Activated CD4-positive, alpha-beta T cell treated with anti-CD3 and anti-CD28 coated beads for 4 hours (primary cell): ENCODE data around the gene NF1.
"Not testable (repeated sequence)": the region's sequence is repeated elsewhere in the genome, so short reads cannot be mapped to it uniquely, and the experiment has no call there.

Source experiments
- DNase-seq, 2 donors: peaks; one replicate each; pipeline ENCODE4 v3.0.0-alpha.2; 2020

NF1 gene

DNA sequence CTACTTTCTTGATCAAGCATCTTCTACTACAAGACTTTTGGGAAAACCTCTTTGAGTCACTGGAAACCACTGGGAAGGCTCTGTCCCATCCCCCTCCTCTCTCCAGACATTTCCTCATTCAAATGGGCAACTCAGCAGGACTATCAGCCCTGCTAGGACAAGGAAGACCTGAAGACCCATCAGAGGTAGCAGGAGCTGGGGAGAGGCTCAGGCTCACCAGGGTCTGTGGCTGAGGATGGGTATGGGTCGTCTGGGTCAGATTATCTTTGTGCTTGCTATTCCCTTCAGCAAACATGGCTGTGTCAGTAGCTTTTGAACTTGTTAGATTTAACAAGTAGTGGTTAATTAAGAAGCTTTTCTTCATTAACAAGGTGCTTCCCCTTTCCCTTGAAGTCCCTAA, 15.0 kb upstream of the NF1 start:
- no peak for DNase-seq

DNA sequence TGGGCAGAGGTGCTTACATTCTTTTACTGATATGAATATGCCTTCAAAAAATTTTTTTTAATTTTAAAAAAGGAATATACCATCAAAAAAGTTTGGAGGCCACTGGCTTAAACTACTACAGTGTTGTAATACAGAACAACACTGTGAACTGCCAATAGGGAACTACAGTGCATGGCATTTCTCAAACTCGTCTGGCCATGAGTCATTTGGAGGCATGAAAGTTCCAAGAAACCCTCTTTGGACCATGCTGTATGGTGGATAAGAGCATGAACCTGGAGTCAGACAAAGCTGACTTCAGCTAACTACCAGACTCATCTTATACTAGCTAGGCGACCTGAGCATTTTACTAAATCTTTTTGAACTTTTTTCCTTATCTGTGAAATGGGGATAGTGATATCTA, 9.2 kb upstream of the NF1 start:
- DNase-seq = no peak

DNA sequence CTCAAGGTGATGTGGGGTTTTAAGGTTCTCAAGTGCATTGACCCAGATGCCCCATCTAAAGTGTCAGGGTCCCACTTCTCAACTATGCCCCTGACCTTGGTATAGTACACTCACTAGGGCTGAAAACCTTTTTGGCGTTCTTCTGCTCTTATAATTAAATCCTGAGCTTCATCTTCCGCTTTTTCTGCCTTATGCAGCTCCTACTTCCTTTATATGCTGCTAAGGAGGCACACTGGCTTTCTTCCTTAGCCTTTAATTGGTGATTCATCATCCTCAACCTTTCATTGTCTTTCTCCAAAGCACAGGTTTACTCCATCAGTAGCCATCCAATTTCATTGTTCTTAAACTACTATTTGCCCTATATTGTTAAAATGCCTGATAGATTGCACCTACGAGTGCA, 5.3 kb upstream of the NF1 start:
- DNase-seq = no peak

DNA sequence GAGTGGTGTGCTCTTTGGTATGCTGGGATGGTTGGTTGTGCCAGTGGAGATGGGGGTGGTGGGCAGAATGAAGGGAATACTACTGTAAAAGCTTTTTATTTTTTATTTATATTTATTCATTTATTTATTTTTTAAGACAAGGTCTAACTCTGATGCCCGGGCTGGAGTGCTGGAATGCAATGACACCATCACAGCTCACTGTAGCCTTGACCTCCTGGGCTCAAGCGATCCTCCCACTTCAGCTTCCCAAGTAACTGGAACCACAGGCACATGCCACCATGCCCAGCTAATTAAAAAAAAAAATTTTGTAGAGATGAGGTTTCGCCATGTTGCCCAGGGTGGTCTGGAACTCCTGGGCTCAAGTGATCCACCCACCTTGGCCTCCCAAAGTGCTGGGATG, 4.1 kb upstream of the NF1 start:
- not testable (repeated sequence) for DNase-seq

DNA sequence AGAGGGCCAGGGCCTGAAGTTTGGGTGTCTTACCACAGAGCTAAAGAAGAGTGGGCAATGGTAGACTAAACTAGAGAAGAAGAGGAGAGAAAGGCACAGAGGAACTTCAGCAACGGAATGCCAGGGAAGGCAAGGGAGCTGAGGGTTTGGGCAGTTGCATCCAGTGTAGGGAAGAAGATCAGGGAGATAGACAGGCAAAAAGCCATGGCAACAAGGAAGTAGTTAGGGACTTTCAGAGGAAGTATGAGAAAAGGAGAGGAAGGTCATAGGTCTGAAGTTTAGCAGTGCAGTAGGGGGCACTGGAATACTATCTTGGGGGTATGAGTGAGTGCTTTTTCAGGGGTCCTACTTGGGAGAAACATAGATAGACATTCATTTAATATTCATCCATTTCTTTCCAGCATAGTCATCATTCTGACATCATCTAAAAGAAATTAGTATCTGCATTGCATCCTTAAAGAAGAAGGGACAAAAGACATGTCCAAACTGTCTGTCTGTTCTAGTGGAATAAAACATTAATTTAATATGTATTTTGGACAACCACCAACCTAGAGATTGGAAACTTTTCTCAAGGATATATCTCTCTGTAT, 2.2 kb upstream of the NF1 start:
- no peak for DNase-seq

DNA sequence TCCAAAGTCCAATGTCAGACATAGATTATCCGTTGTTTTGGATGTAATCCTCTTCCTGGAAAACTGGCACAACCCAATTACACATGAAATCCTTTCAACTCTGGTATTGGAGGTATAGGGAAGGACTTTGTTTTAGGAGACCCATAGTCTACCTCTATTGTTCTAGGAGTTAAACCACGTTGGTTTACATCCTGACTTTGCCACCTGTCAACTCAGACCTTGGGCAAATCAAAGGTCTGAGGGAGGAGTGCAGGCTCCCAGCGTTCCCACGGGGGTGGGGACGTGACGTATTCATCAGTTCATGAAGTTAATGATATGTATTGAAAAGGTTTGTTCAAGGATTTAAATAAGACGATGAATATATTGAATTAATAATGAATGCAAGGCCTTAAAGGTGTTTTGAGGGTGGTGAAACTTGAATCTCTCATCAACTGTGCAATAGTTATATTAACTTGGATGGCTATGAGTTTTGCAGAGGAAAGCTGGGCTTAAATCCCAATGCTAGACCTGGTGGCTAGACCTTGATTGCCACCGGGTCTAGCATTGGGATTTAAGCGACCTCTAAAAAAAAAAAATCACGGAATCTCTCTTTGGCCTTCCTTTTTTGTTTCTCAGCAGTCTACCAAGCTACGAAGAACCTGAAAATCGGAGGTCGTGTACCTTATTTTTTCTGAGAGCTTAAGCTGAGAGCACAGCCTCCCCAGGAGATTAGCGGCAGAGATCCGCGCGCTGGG, 744 bp upstream of the NF1 start:
- no peak for DNase-seq

DNA sequence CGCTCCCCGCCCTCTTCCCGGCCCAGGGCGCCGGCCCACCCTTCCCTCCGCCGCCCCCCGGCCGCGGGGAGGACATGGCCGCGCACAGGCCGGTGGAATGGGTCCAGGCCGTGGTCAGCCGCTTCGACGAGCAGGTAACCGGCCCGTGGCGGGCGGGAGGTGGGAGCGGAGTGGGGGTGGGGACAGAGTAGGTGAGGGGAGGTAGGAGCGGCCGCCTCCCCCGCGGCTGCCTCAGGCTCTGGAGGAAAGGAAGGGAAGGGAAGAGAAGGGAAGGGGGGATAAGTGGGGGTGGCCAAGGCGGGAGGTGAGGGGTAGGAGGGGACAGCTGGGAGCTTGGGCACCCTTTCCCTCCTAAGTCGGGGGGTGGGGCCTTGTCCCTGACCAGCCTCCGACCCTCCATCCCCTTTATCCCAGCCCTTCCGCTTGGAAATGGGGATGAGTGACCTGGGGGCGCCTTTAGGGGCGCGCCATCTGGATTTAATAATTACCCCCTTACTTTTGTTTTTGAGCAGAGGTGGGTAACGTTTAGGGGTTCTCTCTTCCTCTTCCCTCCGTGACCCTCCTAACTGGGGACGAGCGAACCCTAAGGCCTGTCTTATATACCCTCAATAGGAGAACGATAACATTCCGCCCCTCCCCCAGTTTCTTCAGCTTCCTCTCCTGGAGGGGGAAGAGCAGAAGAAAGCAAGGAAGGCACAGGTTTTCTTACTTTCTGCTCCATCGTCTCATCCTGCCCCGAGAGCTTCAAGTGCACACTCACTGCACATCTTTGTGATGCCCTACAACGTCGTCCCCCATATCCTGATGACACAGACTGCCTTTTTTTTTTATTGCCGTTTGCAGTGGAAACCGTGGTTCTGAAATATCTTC, 694 bp downstream of the NF1 start:
- DNase-seq = peak; percentile 7 to 14

DNA sequence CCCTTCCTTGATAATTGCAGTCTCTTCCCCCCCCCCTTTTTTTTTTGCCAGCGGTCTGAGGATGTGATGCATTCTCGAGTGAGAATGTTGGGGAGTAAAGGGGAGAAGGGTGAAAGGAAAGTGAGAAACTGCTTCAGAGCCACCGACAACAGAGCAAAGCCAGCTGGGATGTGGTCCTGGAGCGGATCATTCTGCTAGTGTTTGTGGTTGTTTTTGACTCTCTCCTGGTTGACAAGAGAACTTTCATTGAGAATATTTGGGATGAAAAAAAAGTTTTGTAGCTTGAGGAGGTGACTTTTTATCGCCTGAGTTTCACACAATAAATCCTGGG, 1.3 kb downstream of the NF1 start:
- no peak for DNase-seq

DNA sequence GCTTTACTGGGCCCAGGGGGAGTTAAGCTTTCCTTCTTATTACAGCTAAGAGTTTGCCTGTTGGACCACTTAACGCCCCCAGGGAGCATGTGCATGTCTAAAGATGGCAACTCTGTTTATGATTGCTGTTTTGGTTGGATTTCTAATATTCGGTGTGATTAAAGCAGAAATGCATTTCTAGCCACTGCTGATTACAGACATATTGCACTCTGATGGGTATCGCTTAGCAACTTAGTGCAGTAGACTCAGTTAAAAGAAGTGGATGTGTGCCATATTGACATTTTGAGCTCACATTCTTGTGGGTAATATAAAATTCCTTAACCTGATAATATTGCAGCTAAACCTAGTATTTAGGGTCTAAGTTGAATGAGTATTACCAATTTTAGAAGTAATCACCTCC, 4.2 kb downstream of the NF1 start:
- DNase-seq = no peak

DNA sequence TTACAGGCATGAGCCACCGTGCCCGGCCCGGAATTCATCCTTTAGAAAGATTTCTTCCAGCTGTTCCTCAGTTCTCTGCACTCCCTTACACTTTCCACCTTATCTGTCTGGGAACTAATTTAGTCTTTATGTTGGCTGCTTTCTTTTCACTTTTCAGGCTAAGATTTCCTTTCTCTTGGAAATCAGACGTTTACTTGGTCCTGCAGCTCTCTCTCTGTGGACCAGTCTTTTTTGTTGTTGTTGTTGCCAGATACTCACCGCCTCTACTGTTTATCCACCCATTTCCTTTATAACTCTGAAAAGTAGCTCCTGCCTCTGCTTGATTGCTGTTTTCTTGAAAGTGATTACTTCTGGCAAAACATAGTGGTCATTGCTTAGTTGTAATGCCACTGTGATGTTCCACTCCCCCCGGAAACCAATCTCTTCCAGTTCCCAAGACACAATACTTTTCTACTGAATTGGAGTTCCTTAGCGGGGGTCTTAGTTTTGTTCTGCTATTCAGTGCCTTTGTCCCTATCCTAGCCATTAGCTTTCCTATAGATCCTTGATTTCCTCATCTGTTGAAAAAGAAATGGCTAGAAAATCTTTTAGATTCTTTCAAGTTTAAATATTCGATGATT, 6.2 kb downstream of the NF1 start:
- DNase-seq = no peak

DNA sequence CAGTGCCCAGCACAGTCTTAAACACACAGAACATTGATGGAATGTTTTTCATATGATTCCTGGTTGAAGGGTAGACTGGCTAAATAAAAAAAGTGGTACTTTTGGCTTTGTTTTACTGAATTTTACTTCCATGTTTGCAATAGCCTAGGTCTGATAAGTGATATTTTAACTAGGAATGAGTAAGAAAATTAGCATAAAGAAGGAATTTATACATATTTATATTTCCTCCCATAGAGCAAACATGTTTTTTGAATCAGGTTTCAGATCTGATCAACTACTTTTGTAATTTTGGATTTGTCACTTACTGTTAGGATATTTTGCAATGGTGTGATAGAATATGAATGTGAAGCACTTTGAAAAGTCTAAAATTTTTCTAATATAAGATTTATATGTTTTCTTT, 7.2 kb downstream of the NF1 start:
- no peak for DNase-seq

DNA sequence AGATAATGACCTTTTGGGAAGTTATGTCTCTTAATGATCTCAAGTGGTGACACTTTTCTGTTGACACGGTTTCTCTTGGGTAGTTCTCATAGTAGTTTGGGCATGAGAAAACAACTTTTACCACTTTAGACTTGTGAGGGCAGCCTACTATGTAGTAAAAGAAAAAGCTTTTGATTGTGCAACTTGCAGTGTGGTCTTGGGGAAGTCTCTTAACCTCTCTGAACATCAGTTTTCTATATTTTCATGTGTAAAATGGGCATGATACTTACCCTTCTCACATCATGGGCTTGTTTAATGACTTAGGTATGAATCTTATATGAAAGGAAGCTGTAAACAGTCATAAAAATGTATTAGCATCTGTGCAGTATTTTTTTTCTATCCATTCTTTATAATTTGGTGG, 11.2 kb downstream of the NF1 start:
- no peak for DNase-seq

DNA sequence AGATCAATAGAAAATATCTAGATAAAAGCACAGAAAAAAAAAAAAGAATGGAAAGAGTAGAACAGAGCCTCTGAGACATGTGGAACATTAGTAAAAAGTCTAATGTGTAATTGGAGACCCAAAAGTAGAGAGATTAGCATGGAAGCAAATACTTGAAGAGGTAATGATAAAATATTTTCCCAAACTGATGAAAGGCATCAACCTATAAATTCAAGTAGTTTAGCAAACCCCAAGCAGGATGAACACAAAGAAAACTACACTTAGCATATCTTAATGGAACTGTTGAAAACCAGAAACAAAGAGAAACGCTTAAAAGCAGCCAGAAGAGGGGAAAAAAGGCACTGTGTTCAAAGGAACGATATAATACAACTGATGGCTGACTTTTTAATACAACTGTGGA, 16.4 kb downstream of the NF1 start:
- DNase-seq = no peak

DNA sequence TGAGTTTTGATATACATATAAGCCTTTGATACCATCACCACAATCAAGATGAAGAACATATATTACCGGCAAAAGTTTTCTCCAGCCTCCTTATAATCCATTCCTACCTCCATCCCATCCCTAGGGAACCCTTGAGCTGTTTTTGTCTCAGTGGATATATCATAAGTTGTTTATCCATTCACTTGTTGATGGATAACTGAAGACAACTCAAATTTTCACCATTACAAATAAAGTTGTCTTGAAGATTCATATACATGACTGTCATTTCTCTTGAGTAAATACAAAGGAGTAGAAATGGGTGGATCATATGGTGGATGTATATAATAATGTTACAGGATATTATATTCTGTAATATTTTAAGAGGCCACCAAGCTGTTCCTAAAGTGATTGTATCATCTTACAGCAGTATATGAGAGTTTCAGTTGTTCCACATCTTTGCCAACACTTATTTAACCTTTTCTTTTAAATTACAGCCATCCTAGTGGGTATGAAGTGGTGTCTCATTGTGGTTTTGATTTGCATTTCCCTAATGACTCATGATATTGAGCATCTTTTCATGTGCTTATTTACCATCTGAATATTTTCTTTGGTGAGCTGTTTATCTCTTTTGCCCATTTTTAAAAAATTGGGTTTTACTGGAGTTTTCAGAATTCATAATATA, 17.4 kb downstream of the NF1 start:
- no peak for DNase-seq

DNA sequence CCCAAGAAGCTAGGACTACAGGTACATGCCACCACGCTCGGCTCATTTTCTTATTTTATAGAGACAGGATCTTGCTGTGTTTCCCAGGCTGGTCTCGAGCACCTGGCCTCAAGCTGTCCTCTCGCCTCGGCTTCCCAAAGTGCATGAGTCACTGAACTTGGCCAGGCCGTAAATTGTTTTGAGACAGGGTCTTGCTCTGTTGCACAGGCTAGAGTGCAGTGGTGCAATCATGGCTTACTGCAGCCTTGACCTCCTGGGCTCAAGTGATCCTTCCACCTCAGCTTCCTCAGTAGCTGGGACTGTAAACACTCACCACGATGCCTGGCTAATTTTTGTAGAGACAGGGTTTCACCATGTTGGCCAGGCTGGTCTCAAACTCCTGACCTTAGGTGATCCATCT, 18.6 kb downstream of the NF1 start:
- not testable (repeated sequence) for DNase-seq

DNA sequence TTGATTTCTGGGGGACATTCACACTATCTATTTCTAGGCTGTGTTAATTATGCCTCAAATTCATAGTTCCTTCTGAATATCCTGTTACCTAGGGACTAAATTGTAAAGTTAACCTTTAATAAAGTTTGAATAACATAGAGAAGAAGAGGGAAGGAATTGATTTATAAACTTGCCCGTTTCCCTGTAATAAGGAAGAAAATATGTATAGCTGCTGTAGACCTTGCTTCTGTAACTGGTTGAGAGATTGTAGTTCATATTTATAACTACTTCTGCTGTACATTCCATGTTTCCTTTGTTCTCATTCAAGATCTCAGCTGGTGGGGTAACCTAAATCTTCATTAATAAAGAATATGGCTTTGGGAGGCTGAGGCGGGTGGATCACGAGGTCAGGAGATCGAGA, 19.2 kb downstream of the NF1 start:
- no peak for DNase-seq

DNA sequence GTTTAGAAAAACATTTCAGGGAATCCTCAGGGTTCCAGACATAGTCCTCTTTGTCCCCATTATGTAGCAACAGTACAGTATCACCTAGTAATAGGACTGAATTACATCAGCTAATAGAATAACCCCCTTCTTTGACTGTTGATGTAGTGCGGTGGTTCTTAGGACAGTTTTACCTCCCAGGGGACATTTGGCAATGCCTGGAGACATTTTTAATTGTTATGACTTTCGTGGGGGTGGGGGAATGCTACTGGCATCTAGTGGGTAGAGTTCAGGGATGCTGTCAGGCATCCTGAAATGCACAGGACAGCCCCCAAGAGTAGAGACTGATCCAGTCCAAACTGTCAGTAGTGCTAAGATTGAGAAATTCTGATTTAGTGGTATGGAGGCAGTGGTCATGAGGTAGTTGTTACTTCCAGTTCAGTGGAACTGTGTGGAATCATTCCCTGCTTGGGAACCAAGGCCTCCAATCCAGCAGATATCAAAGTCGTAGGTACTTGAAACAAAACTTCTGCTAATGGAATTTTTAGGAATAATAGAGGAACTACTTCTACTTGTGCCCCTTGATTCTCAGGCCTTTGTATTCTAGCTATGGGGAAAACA, 20.3 kb downstream of the NF1 start:
- no peak for DNase-seq

DNA sequence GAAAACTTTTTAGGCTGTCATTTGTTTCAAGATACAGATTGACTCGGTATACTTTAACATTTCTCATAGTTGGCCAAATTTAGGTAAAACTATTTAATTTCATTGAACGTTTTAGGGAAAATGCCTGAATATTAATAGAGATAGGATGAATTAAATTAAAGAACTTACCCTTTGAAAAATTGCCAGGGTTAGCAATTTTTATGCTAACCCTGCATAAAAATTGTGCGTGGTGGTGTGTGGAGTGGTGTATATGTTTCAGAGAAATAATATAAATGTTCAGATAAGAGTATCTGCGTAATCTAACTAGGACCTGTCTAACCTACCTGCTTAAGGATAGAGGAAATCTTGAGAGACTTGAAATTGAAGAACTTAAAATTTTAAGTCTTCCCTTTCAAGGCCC, 21.4 kb downstream of the NF1 start:
- DNase-seq = no peak

DNA sequence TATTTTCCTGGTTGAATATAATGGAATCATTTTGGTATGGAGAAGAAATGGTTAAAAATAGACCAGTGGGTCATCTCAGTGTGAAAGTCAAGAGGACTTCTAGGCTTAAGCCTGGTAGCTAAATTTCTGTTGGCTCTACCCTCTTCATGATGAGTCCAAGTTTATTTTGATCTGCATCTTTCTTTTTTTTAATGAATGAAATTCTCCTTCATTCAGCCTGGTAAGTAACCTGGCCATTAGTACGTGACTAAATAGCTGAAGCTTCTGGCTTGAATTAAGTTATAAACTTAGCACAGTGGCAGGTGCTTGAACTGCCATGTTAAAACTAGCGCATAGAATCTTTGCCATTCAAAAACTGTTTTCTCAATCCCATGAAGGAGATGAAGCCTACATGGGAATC, 28.0 kb downstream of the NF1 start:
- DNase-seq = no peak

DNA sequence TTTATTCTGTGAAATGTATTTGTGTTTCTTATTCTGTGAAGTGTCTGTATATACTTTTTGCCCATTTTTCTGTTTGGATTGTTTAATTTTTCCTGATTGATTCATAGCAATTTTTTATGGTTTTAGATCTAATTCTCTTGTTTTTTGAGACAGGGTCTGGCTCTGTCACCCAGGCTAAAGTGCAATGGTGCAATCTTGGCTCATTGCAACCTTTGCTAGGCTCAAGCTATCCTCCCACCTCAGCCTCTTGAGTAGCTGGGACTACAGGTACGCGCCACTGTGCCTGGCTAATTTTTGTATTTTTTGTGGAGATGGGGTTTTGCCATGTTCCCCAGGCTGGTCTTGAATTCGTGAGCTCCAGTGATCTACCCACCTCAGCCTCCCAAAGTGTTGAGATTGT, 31.5 kb downstream of the NF1 start:
- DNase-seq = no peak

DNA sequence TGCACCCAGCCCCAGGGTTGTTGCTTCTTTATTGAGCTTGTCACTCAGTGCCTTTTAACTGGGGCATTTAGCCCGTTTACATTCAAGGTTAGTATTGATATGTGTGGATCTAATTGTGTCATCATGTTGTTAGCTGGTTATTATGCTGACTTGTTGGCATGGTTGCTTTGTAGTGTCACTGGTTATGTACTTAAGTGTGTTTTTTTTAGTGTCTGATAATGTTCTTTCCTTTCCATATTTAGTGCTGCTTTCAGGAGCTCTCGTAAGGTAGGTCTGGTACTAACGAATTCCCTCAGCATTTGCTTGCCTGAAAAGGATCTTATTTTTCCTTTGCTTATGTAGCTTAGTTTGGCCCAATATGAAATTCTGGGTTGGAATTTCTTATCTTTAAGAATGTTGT, 33.5 kb downstream of the NF1 start:
- DNase-seq = no peak

DNA sequence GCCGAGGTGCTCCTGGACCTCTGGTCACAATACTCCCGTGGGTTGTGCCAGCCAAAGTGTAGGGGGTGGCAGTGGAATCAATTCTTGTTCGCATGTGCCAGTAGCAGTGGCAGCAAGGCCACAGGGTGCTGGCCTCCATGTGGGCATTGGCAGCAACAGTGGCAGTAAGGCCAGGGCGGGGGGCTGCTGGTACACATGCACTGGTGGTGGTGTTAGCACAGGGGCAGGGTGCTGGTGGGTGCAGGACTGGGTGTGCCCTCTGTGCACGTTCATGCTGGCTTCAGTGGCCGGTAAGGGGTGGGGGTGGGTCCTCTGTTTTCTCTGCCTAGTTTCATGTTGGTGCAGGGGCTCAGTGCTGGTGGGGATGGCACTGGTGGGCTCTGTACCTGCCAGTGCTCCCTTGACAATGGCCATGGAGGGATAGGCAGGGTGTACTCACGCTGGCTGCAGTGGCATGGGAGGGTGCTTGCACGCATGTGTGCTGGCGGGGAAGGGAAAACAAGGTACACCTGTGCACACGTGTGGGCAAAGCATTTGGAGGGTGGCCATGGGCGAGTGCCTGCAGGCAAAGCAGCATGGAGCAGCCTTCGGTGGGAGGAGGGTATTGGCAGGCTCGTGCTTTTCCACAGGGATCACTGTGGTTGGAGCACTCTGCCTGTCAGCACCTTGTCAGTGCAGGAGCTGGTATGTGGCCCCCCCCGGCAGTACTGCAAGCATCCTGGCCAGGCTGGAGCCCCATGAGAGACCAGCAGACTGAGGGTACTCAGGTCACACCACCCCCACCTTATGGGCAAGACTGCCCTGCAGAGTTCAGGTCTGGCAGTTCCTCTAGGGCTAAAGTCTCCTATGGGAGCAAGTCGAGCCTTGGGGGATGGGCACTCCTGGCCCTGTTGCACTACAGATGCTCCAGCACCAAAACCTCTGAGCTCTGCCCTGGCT, 35.8 kb downstream of the NF1 start:
- no peak for DNase-seq
